Astrocyte (in vitro differentiated cells and primary cell): ENCODE measurements around the gene COPB2.

ENCODE experiments used
- CTCF ChIP-seq: IDR thresholded peaks from 2 replicates; pipeline ENCODE4 v1.5.1; 2011; ENCODE audit warnings: low read depth, mild to moderate bottlenecking, inconsistent platforms, low read length, moderate library complexity; ENCODE audit not compliant: insufficient read depth
- EZH2 ChIP-seq: IDR thresholded peaks from 2 replicates; pipeline ENCODE4 v1.6.1; 2012; ENCODE audit warnings: mild to moderate bottlenecking, low read length, inconsistent platforms; ENCODE audit not compliant: insufficient read depth

- TF ChIP-seq CTCF (no peak), EZH2 (no peak)
These were observed 33.6 kb downstream of the COPB2 start for GRCh38 chr3:139355891-139356290.
